ENCODE results near the gene OR51M1. TPM values are rescaled to one million over a fixed set of nuclear protein-coding genes. Genes with fewer than 3 reads are reported as not detected.

Gene OR51M1
- total RNA-seq, 1 donor: under 0.01 TPM

- no peak for DNase-seq (ENCODE audit: low read depth)
- TF ChIP-seq CTCF (IDR thresholded peaks at IDR 0.05; ENCODE audit: insufficient read depth, low read length): no peak
These were observed 6.6 kb downstream of the OR51M1 start for GRCh38 chr11:5390210-5390609.

GRCh38 chr11:5394091-5394490 lies 10.5 kb downstream of the OR51M1 start:
- no peak for TF ChIP-seq CTCF (IDR thresholded peaks at IDR 0.05; ENCODE audit: insufficient read depth, low read length)
- no peak for DNase-seq (ENCODE audit: low read depth)
- no peak overlapping the region for H3K4me3 ChIP-seq (ENCODE audit: low read depth, low read length)

More at GRCh38 chr11:5390210-5390609, 6.6 kb downstream of the OR51M1 start:
- no peak overlapping the region for H3K4me3 ChIP-seq (ENCODE audit: low read depth, low read length)

- no peak for TF ChIP-seq CTCF (IDR thresholded peaks at IDR 0.05; ENCODE audit: insufficient read depth, low read length)
- H3K4me3 ChIP-seq (ENCODE audit: low read depth, low read length): no peak overlapping the region
- DNase-seq (ENCODE audit: low read depth): no peak
These were observed 15.3 kb downstream of the OR51M1 start for GRCh38 chr11:5398936-5399335.

- DNase-seq (ENCODE audit: low read depth): no peak
- TF ChIP-seq CTCF (IDR thresholded peaks at IDR 0.05; ENCODE audit: insufficient read depth, low read length): no peak
- no peak overlapping the region for H3K4me3 ChIP-seq (ENCODE audit: low read depth, low read length)
These were observed 21.6 kb downstream of the OR51M1 start for GRCh38 chr11:5405173-5405572.

GRCh38 chr11:5420993-5421392 lies 37.4 kb downstream of the OR51M1 start:
- DNase-seq (ENCODE audit: low read depth): no peak
- no peak overlapping the region for H3K4me3 ChIP-seq (ENCODE audit: low read depth, low read length)
- TF ChIP-seq CTCF (IDR thresholded peaks at IDR 0.05; ENCODE audit: insufficient read depth, low read length): no peak

GRCh38 chr11:5421811-5422210 lies 38.2 kb downstream of the OR51M1 start, which contains the start of gene OR51Q1:
Gene OR51Q1, plus strand, starts transcription at chr11:5422111. Its CDS starts 90 bp downstream, at chr11:5422201.
- H3K4me3 ChIP-seq (ENCODE audit: low read depth, low read length): no peak within 1 kb of the TSS
- TF ChIP-seq CTCF (IDR thresholded peaks at IDR 0.05; ENCODE audit: insufficient read depth, low read length): no peak
- no peak for DNase-seq (ENCODE audit: low read depth)

GRCh38 chr11:5423131-5423530 lies 39.5 kb downstream of the OR51M1 start:
- TF ChIP-seq CTCF (IDR thresholded peaks at IDR 0.05; ENCODE audit: insufficient read depth, low read length): no peak
- no peak for DNase-seq (ENCODE audit: low read depth)

More at GRCh38 chr11:5423131-5423530, 39.5 kb downstream of the OR51M1 start:
- H3K4me3 ChIP-seq (ENCODE audit: low read depth, low read length): no peak overlapping the region

Measured in fibroblast of the aortic adventitia (primary cell).